ENCODE measurements around the gene ACSF2. TPM values are rescaled to one million over a fixed set of nuclear protein-coding genes. Genes with fewer than 3 reads are reported as not detected.
"Not testable (repeated sequence)": the region's sequence is repeated elsewhere in the genome, so short reads cannot be mapped to it uniquely, and the experiment has no call there.

Gene ACSF2
- polyA plus RNA-seq, 3 donors, result 105 to 121 (median 111) TPM

- DNase-seq, result not testable (repeated sequence)
Measured at GRCh38 chr17:50398672-50399071, 27.3 kb upstream of the ACSF2 start.

- DNase-seq, result not testable (repeated sequence)
Measured at GRCh38 chr17:50399591-50399990, 26.4 kb upstream of the ACSF2 start.

DNA sequence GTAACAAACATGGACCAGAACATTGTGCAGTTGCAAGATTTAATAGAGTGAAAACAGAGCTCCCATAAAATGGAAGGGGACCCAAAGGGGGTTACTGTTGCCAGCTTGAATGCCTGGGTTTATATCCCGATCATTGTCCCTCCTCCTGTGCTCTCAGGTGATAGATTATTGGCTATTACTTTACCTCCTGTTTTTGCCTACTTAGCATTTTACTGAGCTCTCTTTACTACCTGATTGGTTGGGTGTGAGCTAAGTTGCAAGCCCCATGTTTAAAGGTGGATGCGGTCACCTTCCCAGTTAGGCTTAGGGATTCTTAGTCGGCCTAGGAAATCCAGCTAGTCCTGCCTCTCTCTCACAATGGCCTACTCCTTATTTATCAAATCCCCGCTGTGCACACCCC is 20.7 kb upstream of the ACSF2 start:
- DNase-seq, result not testable (repeated sequence)

DNA sequence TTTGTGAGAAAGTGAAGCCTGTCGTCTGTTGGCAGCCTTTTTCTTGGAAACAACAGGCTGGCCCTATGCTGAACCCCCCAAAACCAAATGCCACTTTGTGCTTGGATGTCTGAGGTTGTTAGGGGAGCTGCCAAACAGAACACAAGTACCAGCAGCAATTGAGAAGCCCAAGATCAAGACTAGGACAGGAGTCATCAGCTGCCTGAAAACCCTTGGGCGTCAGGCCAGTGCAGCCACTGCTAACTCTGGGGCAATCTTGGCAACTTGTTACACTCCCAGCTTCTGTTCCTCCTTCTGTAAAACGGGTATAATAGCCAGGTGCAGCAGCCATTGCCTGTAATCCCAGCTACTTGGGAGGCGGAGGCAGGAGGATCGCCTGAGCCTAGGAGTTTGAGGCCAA is 19.4 kb upstream of the ACSF2 start:
- no peak for DNase-seq

DNA sequence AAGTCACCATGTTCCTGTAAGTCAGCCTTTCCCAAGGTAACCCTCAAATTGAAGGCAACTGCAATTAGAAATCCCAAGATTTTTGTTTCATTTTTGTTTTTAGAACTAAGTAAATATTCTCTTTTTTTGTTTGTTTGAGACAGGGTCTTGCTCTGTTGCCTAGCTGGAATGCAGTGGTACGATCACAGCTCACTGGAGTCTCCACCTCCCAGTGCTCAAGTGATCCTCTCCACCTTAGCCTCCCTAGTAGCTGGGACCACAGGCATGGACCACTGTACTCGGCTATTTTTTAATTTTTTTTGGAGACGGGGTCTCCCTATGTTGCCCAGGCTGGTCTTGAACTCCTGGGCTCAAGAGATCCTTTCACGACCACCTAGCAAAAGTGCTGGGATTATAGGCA is 18.1 kb upstream of the ACSF2 start:
- DNase-seq, result no peak

DNA sequence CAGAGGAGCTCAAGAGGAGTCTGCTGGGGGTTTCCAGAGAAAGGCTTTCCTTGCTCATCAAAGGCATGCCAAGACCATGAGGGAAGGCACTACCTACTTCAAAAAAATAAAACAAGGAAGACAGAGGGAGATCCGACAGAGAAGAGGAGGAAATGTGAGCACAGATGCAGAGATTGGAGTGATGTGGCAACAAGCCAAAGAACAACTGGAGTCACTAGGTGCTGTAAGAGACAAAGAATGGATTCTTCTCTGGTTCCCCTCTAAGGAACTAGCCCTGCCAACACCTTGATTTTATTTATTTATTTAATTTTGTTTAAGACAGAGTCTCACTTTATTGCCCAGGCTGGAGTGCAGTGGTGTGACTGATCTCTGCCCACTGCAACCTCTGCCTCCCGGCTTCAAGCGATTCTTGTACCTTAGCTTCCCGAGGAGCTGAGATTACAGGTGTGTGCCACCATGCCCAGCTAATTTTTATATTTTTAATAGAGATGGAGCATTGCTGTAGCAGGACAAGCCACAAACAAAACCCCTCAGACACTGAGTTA is 13.8 kb upstream of the ACSF2 start:
- no peak for DNase-seq

DNA sequence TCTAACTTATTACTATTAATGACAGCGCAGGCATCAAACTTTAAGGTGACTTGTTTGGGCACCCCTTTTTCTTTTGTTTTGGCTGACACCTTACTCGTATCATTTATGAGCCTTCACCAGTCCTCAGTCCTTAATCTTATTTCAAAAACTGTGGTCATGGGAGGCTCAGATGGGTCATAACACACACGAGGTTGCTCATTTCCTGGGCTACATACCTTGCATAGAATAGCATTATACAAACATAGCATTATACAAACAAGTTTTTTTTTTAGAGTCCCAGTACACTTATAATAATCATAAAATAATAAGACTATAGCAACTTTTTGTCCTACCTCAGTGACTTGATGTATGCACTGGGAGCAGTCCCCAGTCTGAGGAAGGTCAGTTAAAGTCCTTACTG is 11.2 kb upstream of the ACSF2 start:
- DNase-seq, result no peak

DNA sequence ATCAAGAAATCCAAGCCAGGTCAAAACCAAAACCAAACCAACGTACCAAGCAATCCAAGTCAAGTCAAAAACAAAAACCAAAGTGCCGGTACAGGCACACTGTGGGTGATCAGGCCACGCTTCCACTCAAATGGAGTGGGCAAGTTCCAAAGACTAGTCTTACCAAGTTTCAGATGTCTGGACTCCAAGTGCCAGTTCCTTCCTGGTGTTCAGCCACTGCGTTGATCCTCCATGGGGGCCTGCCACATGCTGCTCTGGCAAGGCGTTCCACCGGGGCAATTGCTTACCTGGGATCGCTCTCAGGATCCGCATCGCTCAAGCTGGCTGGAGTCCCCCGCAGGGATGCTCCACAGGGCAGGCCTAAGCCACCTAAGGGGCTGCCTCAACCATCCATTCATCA is 6.4 kb upstream of the ACSF2 start:
- not testable (repeated sequence) for DNase-seq

- DNase-seq, result no peak
Measured at GRCh38 chr17:50420419-50421112, 5.5 kb upstream of the ACSF2 start.

GRCh38 chr17:50421308-50422051 is 4.5 kb upstream of the ACSF2 start:
- DNase-seq, result no peak

DNA sequence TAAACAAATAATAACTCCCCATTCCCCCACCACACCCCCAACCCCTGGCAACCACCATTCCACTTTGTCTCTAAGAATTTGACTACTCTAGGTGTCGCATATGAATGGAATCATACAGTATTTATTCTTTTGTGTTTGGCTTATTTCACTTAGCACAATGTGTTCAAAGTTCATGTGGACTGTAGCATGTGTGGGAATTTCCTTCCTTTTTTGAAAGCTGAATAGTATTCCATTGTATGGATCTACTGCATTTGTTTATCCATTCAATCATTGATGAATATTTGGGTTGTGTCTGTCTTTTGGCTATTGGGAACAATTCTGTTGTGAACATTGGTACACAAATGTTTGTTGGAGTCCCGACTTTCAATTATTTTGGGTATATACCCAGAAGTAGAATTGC is 3.3 kb upstream of the ACSF2 start:
- DNase-seq, result no peak

GRCh38 chr17:50423553-50424159 is 2.4 kb upstream of the ACSF2 start:
- no peak for DNase-seq

GRCh38 chr17:50424246-50424995 is 1.6 kb upstream of the ACSF2 start:
- DNase-seq, result no peak

- no peak for DNase-seq
Measured at GRCh38 chr17:50424996-50425681, 879 bp upstream of the ACSF2 start.

DNA sequence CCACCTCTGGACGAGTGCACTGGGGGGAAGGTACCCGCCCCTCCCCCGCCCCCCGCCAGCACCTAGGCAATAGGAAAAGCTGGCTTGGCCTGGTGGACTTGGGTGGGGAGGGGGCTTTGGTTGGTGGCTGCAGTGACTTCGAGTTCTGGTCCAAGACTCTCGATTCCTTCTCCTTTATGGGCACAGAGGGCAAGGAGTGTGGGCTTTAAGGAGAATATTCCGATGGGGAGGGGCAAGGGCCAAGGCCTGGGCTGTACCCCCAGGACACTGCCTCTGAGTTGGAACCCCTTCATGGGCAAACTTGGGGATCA is 409 bp downstream of the ACSF2 start:
- DNase-seq, result no peak

DNA sequence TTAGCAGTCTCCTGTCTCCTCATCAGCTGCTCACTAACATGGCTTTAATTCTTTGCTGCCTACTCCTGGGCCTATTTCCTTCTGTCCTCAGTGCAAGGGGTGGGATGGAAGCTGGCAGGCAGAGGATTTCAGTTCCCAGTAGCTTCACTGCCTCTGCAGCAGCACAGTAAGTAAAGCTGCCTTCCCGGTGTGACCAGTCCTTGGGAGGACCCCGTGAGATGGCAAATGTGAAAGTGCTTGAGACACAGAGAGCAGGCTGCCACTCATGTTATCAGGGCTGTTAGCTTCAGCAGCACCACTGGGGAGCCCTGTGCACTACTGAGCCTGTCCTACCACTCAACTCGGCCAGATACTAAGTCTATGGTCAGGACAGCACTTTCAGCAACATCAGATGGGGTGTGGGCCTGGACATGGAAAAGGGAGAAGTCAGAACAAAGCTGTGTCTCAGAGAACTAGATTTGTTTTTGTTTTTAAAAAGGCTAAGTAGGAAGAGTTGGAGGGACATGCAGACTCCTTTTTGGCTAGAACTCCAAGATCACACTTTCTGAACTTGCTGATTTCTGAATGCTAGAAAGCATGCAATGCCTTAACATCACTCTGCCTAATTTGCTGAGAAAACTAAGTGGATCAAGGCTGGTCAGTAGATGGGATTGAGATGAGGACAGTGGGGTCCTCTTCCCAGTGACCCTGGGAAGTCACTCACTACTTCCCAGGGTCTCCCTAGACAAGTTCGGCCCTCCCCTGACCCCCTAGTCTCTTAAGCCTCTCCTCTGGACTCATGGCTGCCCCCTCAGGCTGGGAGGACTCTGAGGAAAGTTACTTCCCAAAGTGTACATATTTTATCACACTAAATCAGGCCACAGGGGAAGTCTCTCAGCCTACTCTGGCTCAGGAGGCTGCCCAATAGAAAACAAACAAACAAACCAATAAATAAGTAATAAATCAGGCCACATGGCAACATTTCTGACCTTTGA is 1.1 kb downstream of the ACSF2 start:
- no peak for DNase-seq

DNA sequence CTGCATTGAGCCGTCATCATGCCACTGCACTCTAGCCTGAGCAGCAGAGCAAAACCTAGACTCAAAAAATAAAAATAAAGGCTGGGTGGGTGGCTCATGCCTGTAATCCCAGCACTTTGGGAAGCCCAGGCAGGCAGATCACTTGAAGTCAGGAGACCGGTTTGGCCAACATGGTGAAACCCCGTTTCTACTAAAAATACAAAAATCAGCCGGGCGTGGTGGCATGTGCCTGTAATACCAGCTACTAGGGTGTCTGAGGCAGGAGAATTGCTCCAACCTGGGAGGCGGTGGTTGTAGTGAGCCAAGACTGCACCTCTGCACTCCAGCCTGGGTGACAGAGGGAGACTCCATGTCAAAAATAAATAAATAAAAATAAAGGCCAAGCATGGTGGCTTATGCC is 2.1 kb downstream of the ACSF2 start:
- not testable (repeated sequence) for DNase-seq

DNA sequence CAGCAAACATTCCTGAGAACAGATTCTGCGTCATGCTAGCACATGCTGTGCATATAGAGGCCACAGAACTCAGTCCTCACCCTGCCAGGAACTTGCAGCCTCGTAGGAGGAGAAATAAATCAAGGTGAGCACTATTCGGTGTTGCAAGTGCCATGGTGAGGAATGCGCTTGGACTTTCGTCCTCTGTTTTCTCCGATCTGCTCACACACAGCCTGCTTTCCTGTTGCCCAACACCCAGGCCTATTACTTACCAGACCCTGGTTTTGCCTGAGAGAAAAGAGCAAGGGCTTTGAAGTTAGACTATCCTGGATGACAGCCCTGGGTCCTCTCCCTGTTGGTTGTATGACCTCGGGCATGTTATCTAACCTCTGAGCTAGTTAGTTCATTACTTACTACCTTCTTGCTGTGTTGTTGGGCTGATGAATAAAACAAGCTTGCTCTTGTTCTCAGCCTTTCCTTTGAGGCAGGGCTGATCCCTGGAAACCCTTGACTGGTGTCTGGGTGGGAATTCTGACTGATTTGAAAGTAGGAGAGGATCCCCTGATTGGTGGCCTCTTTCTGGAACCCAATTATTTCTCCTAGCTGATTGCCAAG is 2.9 kb downstream of the ACSF2 start:
- DNase-seq, result no peak

GRCh38 chr17:50429793-50430192 is 3.8 kb downstream of the ACSF2 start:
- no peak for DNase-seq

Data from renal pelvis (tissue), 4 donors.